ENCODE measurements around the gene SHLD2. TPM values are rescaled to one million over a fixed set of nuclear protein-coding genes. Genes with fewer than 3 reads are reported as not detected.

Gene SHLD2
- total and polyA plus RNA-seq, 10 of the 15 experiments (the other 5 are each of a cell fraction or from before 2014, with no cell fraction given): 24.5 to 45.3 (median 30.1) TPM

DNA sequence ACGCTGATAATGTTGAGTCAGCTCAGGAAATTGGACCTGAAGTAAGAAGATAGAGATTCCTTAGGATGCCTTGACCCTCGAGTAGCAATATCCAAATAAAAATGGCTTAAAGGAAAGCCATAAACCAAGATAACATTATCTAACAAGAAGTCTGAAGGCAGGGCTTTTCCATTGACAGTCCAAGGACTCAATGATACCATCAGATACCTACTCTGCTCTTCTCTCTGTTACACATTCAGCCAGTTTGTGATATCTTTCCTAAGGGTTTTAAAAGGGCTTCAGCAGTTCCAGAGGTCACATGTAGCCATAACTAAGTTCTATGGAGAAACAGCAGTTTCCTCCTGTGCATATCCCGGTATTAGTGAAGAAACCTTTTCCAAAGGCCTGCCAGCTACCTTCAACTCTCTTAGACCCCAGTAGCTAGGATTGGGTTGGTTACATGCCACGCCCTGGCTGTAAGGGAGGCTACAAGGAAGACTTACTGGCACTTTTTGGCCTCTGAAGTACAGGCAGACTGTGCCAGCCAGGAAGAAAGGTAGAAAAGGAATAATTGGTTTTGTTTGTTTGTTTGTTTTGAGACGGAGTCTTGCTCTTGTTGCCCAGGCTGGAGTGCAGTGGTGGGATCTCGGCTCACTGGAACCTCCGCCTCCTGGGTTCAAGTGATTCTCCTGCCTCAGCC lies 10.6 kb downstream of the SHLD2 start:
- Histone ChIP-seq H3K9ac (ENCODE audit: control insufficient read depth, insufficient read depth, low read length) (no peak overlapping the region), H2AFZ (ENCODE audit: control insufficient read depth, low read depth, low read length) (no peak overlapping the region), H3K4me2 (ENCODE audit: control insufficient read depth, insufficient read depth) (no peak overlapping the region), H3K4me1 (ENCODE audit: control insufficient read depth, insufficient read depth, low read length) (no peaks in the 10 kb centered on the region), H3K79me2 (ENCODE audit: control insufficient read depth, insufficient read depth, low read length) (no peaks in the 10 kb centered on the region; the same call in none of the 2 replicates), H4K20me1 (ENCODE audit: control insufficient read depth, insufficient read depth) (no peaks in the 10 kb centered on the region), H3K4me3 (no peak overlapping the region), H3K27ac (ENCODE audit: control insufficient read depth, insufficient read depth) (no peak overlapping the region), H3K36me3 (ENCODE audit: control insufficient read depth in 2 of 2, insufficient read depth in 2 of 2, low read length in 1 of 2) (peaks cover 5 to 14% of the 10 kb centered on the region in 2 experiments; a peak in 3 of 4 replicates), H3K9me3 (replicated peaks; ENCODE audit: control insufficient read depth, insufficient read depth, low read length) (no peaks in the 10 kb centered on the region), H3K27me3 (replicated peaks in 1 of 2; ENCODE audit: control insufficient read depth in 2 of 2, insufficient read depth in 2 of 2, low read length in 1 of 2) (no peaks in the 10 kb centered on the region)
- 96% methylated on average over 6 of the region's 7 CpGs for WGBS (ENCODE audit: insufficient coverage, insufficient replicate concordance, low lambda C conversion rate, missing lambda C conversion rate)
- ChIA-PET POLR2A (no interaction called here), CTCF (interaction anchor here (1.2 kb wide), 1 partner anchor 8 kb away, joined by 3 read pairs; no protein-coding TSS in a partner anchor), SMC1A (ENCODE audit: uncharacterized antibody, unreplicated experiment) (no interaction called here), RAD21 (ENCODE audit: unreplicated experiment) (interaction anchor here (1.0 kb wide), 1 partner anchor 9 kb away, joined by 3 read pairs; no protein-coding TSS in a partner anchor)
- TF ChIP-seq, protein P1, sequence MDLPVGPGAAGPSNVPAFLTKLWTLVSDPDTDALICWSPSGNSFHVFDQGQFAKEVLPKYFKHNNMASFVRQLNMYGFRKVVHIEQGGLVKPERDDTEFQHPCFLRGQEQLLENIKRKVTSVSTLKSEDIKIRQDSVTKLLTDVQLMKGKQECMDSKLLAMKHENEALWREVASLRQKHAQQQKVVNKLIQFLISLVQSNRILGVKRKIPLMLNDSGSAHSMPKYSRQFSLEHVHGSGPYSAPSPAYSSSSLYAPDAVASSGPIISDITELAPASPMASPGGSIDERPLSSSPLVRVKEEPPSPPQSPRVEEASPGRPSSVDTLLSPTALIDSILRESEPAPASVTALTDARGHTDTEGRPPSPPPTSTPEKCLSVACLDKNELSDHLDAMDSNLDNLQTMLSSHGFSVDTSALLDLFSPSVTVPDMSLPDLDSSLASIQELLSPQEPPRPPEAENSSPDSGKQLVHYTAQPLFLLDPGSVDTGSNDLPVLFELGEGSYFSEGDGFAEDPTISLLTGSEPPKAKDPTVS (IDR thresholded peaks at IDR 0.05; ENCODE audit: low read depth, low read length): no peak
- TF ChIP-seq TCF7 (IDR thresholded peaks at IDR 0.05; ENCODE audit: borderline replicate concordance): no peak
- TF ChIP-seq CHD2 (IDR thresholded peaks at IDR 0.05; ENCODE audit: borderline replicate concordance, low read depth, low read length): no peak
- TF ChIP-seq NFYA (IDR thresholded peaks at IDR 0.05; ENCODE audit: borderline replicate concordance, low read depth, low read length): no peak
- TF ChIP-seq, protein P2, sequence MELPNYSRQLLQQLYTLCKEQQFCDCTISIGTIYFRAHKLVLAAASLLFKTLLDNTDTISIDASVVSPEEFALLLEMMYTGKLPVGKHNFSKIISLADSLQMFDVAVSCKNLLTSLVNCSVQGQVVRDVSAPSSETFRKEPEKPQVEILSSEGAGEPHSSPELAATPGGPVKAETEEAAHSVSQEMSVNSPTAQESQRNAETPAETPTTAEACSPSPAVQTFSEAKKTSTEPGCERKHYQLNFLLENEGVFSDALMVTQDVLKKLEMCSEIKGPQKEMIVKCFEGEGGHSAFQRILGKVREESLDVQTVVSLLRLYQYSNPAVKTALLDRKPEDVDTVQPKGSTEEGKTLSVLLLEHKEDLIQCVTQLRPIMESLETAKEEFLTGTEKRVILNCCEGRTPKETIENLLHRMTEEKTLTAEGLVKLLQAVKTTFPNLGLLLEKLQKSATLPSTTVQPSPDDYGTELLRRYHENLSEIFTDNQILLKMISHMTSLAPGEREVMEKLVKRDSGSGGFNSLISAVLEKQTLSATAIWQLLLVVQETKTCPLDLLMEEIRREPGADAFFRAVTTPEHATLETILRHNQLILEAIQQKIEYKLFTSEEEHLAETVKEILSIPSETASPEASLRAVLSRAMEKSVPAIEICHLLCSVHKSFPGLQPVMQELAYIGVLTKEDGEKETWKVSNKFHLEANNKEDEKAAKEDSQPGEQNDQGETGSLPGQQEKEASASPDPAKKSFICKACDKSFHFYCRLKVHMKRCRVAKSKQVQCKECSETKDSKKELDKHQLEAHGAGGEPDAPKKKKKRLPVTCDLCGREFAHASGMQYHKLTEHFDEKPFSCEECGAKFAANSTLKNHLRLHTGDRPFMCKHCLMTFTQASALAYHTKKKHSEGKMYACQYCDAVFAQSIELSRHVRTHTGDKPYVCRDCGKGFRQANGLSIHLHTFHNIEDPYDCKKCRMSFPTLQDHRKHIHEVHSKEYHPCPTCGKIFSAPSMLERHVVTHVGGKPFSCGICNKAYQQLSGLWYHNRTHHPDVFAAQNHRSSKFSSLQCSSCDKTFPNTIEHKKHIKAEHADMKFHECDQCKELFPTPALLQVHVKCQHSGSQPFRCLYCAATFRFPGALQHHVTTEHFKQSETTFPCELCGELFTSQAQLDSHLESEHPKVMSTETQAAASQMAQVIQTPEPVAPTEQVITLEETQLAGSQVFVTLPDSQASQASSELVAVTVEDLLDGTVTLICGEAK (IDR thresholded peaks at IDR 0.05; ENCODE audit: borderline replicate concordance): no peak
- no peak for TF ChIP-seq MEF2B (IDR thresholded peaks at IDR 0.05; ENCODE audit: partially characterized antibody, poor library complexity, severe bottlenecking)
- TF ChIP-seq, protein P3, sequence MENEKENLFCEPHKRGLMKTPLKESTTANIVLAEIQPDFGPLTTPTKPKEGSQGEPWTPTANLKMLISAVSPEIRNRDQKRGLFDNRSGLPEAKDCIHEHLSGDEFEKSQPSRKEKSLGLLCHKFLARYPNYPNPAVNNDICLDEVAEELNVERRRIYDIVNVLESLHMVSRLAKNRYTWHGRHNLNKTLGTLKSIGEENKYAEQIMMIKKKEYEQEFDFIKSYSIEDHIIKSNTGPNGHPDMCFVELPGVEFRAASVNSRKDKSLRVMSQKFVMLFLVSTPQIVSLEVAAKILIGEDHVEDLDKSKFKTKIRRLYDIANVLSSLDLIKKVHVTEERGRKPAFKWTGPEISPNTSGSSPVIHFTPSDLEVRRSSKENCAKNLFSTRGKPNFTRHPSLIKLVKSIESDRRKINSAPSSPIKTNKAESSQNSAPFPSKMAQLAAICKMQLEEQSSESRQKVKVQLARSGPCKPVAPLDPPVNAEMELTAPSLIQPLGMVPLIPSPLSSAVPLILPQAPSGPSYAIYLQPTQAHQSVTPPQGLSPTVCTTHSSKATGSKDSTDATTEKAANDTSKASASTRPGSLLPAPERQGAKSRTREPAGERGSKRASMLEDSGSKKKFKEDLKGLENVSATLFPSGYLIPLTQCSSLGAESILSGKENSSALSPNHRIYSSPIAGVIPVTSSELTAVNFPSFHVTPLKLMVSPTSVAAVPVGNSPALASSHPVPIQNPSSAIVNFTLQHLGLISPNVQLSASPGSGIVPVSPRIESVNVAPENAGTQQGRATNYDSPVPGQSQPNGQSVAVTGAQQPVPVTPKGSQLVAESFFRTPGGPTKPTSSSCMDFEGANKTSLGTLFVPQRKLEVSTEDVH (IDR thresholded peaks at IDR 0.05; ENCODE audit: low read depth, partially characterized antibody): no peak
- no peak for TF ChIP-seq EZH2 (IDR thresholded peaks at IDR 0.05; ENCODE audit: borderline replicate concordance, control insufficient read depth, low read depth, low read length)
- TF ChIP-seq, protein P4, sequence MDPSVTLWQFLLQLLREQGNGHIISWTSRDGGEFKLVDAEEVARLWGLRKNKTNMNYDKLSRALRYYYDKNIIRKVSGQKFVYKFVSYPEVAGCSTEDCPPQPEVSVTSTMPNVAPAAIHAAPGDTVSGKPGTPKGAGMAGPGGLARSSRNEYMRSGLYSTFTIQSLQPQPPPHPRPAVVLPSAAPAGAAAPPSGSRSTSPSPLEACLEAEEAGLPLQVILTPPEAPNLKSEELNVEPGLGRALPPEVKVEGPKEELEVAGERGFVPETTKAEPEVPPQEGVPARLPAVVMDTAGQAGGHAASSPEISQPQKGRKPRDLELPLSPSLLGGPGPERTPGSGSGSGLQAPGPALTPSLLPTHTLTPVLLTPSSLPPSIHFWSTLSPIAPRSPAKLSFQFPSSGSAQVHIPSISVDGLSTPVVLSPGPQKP (IDR thresholded peaks at IDR 0.05; ENCODE audit: low read depth, low read length): no peak
- no peak for TF ChIP-seq POLR2AphosphoS2 (IDR thresholded peaks at IDR 0.05; ENCODE audit: low read depth, low read length)
- TF ChIP-seq EGR1 (IDR thresholded peaks at IDR 0.05; ENCODE audit: borderline replicate concordance in 1 of 2, low read depth in 2 of 2, low read length in 2 of 2): no peak
- no peak for TF ChIP-seq ZSCAN29 (IDR thresholded peaks at IDR 0.05)
- TSS peak; percentile 41 for BruUV-seq (replicated peaks)
- DNase-seq (ENCODE audit: low read depth, low spot score): no peak
- in situ Hi-C loops (cut with MboI): no loop called here
- intact Hi-C loops (cut with micrococcal nuclease; ENCODE audit: unreplicated experiment): no loop called here
- no peak for ATAC-seq
- FAIRE-seq: no peak

Measured in GM12878 (cell line).